NCI-H345 treated with DMSO at 0.1 percent for 48 hours (cell line): ENCODE data around the gene LRRC55.

Experiments used
- DNase-seq: peaks from one replicate; lab custom pipeline; 2025; ENCODE audit not compliant: unreplicated experiment; lab: John Stamatoyannopoulos, UW

The LRRC55 gene

DNA sequence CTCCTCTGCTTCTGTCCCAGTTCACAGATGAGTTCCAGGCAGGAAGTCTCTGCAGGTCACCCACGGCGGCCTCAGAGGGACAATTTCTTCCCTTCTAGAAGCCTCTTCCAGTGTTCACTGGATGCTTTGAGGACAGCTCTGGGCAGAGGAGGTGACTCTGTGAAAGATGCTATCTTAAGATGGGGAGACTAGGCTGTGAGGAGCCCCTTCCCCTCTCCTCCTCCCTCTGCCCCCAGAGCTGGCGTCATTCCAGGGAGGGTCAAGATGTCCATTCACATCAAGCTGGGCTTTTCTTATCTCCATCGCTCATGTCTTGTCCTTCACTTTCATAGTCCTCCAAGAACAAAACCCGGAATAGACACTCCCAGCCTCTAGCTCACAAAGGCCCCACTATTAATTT lies 51.9 kb downstream of the LRRC55 start:
- DNase-seq = no peak

DNA sequence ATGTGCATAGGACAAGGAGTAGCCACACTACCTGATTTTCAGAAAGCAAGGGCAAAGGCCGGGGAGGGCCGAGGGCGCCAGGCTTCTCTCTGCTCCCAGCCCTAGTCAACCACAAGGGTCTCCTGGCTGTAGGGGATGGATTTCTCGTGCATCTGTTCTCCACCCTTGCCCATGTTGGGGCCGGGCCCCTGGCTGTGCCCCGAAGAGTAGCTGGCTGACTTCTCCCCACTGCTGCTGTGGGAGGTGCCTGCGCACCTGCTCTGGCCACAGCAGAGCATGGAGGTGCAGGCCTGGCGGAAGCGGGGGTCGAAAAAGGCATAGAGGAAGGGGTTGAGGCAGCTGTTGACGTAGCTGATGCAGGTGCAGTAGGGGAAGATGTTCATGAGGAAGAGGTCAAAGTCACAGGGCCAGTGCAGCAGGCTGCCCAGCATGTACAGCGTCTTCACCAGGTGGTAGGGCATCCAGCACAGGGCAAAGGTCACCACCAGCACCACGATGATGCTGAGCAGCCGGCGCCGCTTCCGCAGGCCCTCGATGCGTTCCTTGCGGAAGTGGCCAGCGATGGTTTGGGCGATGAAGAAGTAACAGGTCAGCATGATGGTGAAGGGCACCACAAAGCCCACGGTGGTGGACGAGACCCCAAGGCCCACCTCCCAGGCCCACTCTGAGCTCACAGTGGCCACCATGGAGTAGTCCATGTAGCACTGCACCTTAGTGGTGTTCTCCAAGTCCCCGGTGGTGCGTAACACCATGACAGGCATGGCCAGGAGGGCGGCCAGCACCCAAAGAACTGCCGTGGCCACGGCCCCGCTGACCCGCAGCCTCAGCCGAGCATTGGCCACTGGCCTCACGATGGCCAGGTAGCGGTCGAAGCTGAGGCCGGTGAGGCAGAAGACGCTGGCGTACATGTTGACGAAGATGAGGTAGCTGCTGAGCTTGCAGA lies 54.3 kb downstream of the LRRC55 start:
- DNase-seq = no peak

DNA sequence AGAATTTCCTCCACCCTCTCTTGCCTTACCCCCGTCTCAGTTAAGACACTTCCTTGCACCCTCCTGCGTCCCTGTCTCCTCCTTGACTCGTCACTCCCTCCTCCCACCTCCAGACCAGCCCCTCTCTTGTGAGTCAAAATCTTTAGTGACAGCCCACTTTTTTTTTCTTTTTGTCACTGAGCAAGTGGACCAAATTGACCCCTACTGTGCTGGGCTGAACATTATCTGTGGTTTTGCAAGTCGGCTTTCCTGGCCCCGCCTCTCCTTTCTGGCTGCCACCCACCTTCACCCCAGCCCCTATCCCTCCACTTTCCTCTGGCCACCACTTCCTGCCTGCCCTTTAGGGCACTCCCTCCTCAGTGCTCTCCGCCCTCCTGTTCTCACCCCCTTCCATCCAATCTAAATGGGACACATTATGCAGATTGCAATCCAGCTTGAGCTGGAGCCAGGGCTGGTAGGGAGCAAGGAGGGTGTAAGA lies 55.5 kb downstream of the LRRC55 start, which contains the start of gene APLNR:
APLNR (minus strand) TSS at position 47 of the 478 bp plus-strand sequence. CDS start 246 bp downstream, outside the sequence.
- no peak for DNase-seq

- DNase-seq = no peak
These were observed 57.6 kb downstream of the LRRC55 start for GRCh38 chr11:57239348-57239747.

DNA sequence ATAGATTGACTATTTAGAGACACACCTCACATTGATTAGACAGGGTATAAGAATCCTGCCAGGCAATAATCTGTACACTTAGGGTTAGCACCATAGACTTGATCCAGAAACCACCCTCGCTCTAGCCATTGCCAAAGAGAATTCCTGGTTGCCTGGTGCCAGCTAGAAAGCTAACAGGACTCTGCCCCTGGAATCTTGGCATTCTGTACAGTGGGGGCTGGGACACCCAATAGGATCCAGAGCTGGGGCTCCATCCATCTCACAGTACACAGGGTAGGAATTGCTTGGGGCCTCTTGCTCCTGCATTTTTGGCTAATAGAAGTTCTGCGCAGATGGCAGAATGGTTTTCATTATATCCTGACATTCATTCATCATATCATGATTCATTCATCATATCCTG lies 58.3 kb downstream of the LRRC55 start:
- DNase-seq = no peak

DNA sequence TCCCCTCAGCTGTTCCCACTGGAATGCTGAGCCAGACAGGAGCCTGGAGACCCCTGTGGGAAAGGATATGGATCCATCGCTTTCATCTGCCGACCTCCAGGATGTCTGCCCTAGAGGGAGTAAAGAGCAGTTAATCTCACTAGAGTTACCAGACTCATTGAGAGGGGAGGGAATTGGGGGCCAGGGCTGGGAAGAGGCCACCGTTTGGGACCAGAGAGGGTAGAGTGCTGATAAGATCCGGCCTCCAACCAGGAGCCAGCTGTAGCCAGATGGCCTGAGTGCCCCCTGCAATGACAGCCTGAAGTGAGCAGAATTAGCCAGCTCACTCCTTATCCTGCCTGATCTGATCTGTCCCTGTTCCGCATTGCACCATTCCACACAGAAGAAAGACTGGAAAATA lies 59.0 kb downstream of the LRRC55 start:
- DNase-seq = no peak
